GM12878 (cell line): Measurements from ENCODE around the gene C9orf72. TPM values are rescaled to one million over a fixed set of nuclear protein-coding genes. Genes with fewer than 3 reads are reported as not detected.

Experiments used
- ATAC-seq: fragments of 200-7000 bp; cut with Tn5 transposase; 3 replicates; pipeline ENCODE4 v1.9.1; 2020; ENCODE audit warnings: mild to moderate bottlenecking, moderate library complexity
- BruUV-seq: library from RNA; stranded (reverse); fragments of 400-500 nt; replicated peaks from 2 replicates; lab custom pipeline; 2021; lab: Mats Ljungman, UMichigan
- CTCF ChIA-PET: fragments of 300-600 bp; sonication (Branson Sonifier 250); formaldehyde crosslinking; extraction: SDS; loops from one replicate; lab custom pipeline; 2021; ENCODE audit warnings: inconsistent platforms; lab: Yijun Ruan, JAX
- POLR2A ChIA-PET: fragments of 350-600 bp; formaldehyde crosslinking; extraction: SDS; loops from one replicate; lab custom pipeline; 2021; ENCODE audit warnings: inconsistent platforms; lab: Charles Lee
- RAD21 ChIA-PET: fragments of 300-600 bp; sonication (Branson Sonifier 250); formaldehyde crosslinking; loops from one replicate; lab custom pipeline; 2023; ENCODE audit warnings: antibody characterized with exemption; ENCODE audit not compliant: unreplicated experiment; lab: Charles Lee
- SMC1A ChIA-PET: fragments of 300-600 bp; sonication (Branson Sonifier 250); formaldehyde crosslinking; loops from one replicate; lab custom pipeline; 2023; ENCODE audit not compliant: unreplicated experiment, uncharacterized antibody; lab: Charles Lee
- DNase-seq: peaks from one replicate; pipeline ENCODE4 v3.0.0-alpha.2; 2011; ENCODE audit warnings: low read depth, low spot score
- FAIRE-seq: peaks from 3 replicates; lab custom pipeline; 2011; peaks lifted over from hg19 to GRCh38; lab: Jason Lieb, UNC
- H2AFZ ChIP-seq: 2 replicates; pipeline ENCODE4 v1.6.0; 2011; ENCODE audit warnings: low read depth, low read length, control low read depth; ENCODE audit not compliant: control insufficient read depth
- H3K27ac ChIP-seq: 2 replicates; pipeline ENCODE4 v1.5.1; 2011; ENCODE audit warnings: control low read depth; ENCODE audit not compliant: control insufficient read depth, insufficient read depth
- H3K27me3 ChIP-seq, 2 experiments: replicated peaks in 1 of 2; 2 replicates each; pipeline versions ENCODE4 v1.6.0 to v1.6.1; 2011; ENCODE audit warnings: low read length in 1 of 2; ENCODE audit not compliant: control insufficient read depth in 2 of 2, insufficient read depth in 2 of 2
- H3K36me3 ChIP-seq, 2 experiments: 2 replicates each; pipeline ENCODE4 v1.5.1; 2011; ENCODE audit warnings: low read length in 1 of 2; ENCODE audit not compliant: control insufficient read depth in 2 of 2, insufficient read depth in 2 of 2
- H3K4me1 ChIP-seq: 2 replicates; pipeline ENCODE4 v1.6.1; 2011; ENCODE audit warnings: mild to moderate bottlenecking, low read length, moderate library complexity, mixed read lengths; ENCODE audit not compliant: control insufficient read depth, insufficient read depth
- H3K4me2 ChIP-seq: 2 replicates; pipeline ENCODE4 v1.6.0; 2011; ENCODE audit warnings: control low read depth; ENCODE audit not compliant: control insufficient read depth, insufficient read depth
- H3K4me3 ChIP-seq: fragments of 200-600 bp; sonication (generic); 2 replicates; pipeline ENCODE4 v1.5.1; 2016
- H3K79me2 ChIP-seq: 2 replicates; pipeline ENCODE4 v1.6.0; 2011; ENCODE audit warnings: low read length; ENCODE audit not compliant: control insufficient read depth, insufficient read depth
- H3K9ac ChIP-seq: 2 replicates; pipeline ENCODE4 v1.8.0; 2011; ENCODE audit warnings: low read length, control low read depth, mixed read lengths; ENCODE audit not compliant: control insufficient read depth, insufficient read depth
- H3K9me3 ChIP-seq: replicated peaks from 3 replicates; pipeline ENCODE4 v1.5.1; 2011; ENCODE audit warnings: mild to moderate bottlenecking, low read length; ENCODE audit not compliant: control insufficient read depth, insufficient read depth
- H4K20me1 ChIP-seq: 2 replicates; pipeline ENCODE4 v1.6.0; 2011; ENCODE audit not compliant: control insufficient read depth, insufficient read depth
- BMI1 ChIP-seq: fragments of 450-650 bp; IDR thresholded peaks from 2 replicates; pipeline ENCODE4 v1.6.1; 2016; ENCODE audit warnings: mild to moderate bottlenecking, moderate library complexity, borderline replicate concordance
- BRCA1 ChIP-seq: IDR thresholded peaks from 2 replicates; pipeline ENCODE4 v1.6.1; 2011; ENCODE audit warnings: low read depth, low read length, improper control_type of control experiment
- CBX3 ChIP-seq: fragments of 200-600 bp; sonication (generic); IDR thresholded peaks from 2 replicates; pipeline ENCODE4 v1.6.1; 2016; ENCODE audit warnings: low read depth, borderline replicate concordance
- HCFC1 ChIP-seq: fragments of 150-350 bp; IDR thresholded peaks from 2 replicates; pipeline ENCODE4 v1.6.1; 2014; ENCODE audit warnings: low read length
- MTA3 ChIP-seq: IDR thresholded peaks from 2 replicates; pipeline ENCODE4 v1.6.1; 2012; ENCODE audit warnings: low read length, inconsistent platforms, borderline replicate concordance
- NFIC ChIP-seq: IDR thresholded peaks from 2 replicates; pipeline ENCODE4 v1.6.1; 2012; ENCODE audit warnings: low read depth, mild to moderate bottlenecking, inconsistent platforms, low read length, moderate library complexity
- NR2F1 ChIP-seq: fragments of 450-650 bp; conservative IDR thresholded peaks from 2 replicates; pipeline ENCODE4 v1.6.1; 2017; ENCODE audit warnings: mild to moderate bottlenecking
- POLR2A ChIP-seq: IDR thresholded peaks from 2 replicates; pipeline ENCODE4 v1.6.1; 2011; ENCODE audit warnings: low read depth, mild to moderate bottlenecking, low read length
- RELB ChIP-seq: fragments of 450-650 bp; IDR thresholded peaks from 2 replicates; pipeline ENCODE4 v1.6.1; 2017; ENCODE audit warnings: low read depth, mild to moderate bottlenecking, moderate library complexity
- SMAD1 ChIP-seq: fragments of 450-650 bp; IDR thresholded peaks from 2 replicates; pipeline ENCODE4 v1.6.1; 2018; ENCODE audit warnings: mild to moderate bottlenecking, low read depth; ENCODE audit not compliant: partially characterized antibody
- ZNF274 ChIP-seq: IDR thresholded peaks from one replicate; pipeline ENCODE4 v1.8.0; 2011; ENCODE audit not compliant: insufficient read length, insufficient read depth
- WGBS: methylation state at CpG from one replicate; pipeline ENCODE4 v1.1.6; 2016; ENCODE audit warnings: low lambda C conversion rate; ENCODE audit not compliant: insufficient replicate concordance, insufficient coverage; ENCODE audit errors: missing lambda C conversion rate; 5-methylcytosine and 5-hydroxymethylcytosine counted together
- in situ Hi-C: fragments of 300-500 bp; cut with MboI; formaldehyde crosslinking; loops from 9 replicates; pipeline ENCODE4 v1.14.3; 2018; ENCODE audit warnings: mixed read lengths
- intact Hi-C: fragments of 100-400 bp; cut with micrococcal nuclease; formaldehyde crosslinking; loops from one replicate; pipeline ENCODE4 v1.14.2; 2022; ENCODE audit not compliant: unreplicated experiment
- polyA plus RNA-seq, 11 experiments: library from polyadenylated mRNA; depleted of rRNA in 4 of 11; unstranded in 6 of 11; stranded (reverse) in 5 of 11; fragments of >200 nt; fragmentation: Nextera tagmentation in 4 of 11; fragmentation: Illumina TruSeq in 1 of 11; extraction: Ambion mirVana in 4 of 11; extraction: Trizol in 1 of 11; gene quantifications; 1 replicate in 1 of 11; 2 replicates in 10 of 11; pipeline versions ENCODE4 v1.2.1 to v1.2.3, GENCODE V29; 2011 to 2016; ENCODE audit warnings: inconsistent platforms in 2 of 11, missing spikeins in 2 of 11, low read depth in 1 of 11
- total RNA-seq, 4 experiments: library from RNA; depleted of rRNA in 3 of 4; stranded (reverse); fragments of >200 nt in 3 of 4; fragmentation: Illumina TruSeq in 1 of 4; extraction: Trizol in 1 of 4; gene quantifications; 2 replicates each; pipeline versions ENCODE4 v1.2.1 to v1.2.3, GENCODE V29; 2013 to 2021
- TF ChIP-seq, protein P1 (sequence below), 3 experiments: IDR thresholded peaks in 2 of 3; conservative IDR thresholded peaks in 1 of 3; 2 replicates each; pipeline ENCODE4 v1.5.1; 2011; ENCODE audit warnings: low read depth in 3 of 3, low read length in 3 of 3, mild to moderate bottlenecking in 3 of 3, control low read depth in 2 of 3, moderate library complexity in 2 of 3, inconsistent platforms in 1 of 3, mixed read lengths in 1 of 3; ENCODE audit not compliant: control insufficient read depth in 2 of 3, insufficient read depth in 1 of 3; ENCODE audit errors: extremely low read depth in 1 of 3
- TF ChIP-seq, protein P2 (sequence below): fragments of 450-650 bp; IDR thresholded peaks from 2 replicates; pipeline ENCODE4 v1.6.1; 2018; ENCODE audit warnings: borderline replicate concordance, mild to moderate bottlenecking; ENCODE audit not compliant: partially characterized antibody

Gene C9orf72
- total and polyA plus RNA-seq, 10 of the 15 experiments (the other 5 are each of a cell fraction or from before 2014, with no cell fraction given) = 4.8 to 9.0 (median 6.4) TPM

DNA sequence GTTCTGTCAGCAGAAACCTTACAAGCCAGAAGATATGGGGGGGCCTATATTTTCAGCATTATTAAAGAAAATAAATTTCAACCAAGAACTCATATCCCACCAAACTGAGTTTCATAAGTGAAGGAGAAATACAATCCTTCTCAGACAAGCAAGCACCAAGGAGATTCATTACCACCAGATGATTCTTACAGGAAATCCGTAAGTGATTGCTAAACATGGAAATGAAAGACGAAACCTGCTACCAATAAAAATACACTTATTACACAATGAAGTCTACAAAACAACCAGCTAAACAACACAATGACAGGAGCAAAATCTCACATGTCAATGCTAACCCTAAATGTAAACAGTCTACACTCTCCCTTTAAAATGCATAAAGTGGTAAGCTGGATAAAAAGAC, 17.8 kb upstream of the C9orf72 start:
- H3K9me3 ChIP-seq = no peaks in the 10 kb centered on the region; the same call in 2 of the 3 replicates
- no peak overlapping the region for H3K4me2 ChIP-seq
- ChIA-PET CTCF (interaction anchor here (1.5 to 2.3 kb wide), 2 partner anchors 8 to 9 kb away, joined by 4 to 5 read pairs; no protein-coding TSS in a partner anchor), SMC1A (interaction anchor here (0.9 kb wide), 1 partner anchor 9 kb away, joined by 3 read pairs; no protein-coding TSS in a partner anchor), RAD21 (no interaction called here), POLR2A (no interaction called here)
- H3K4me3 ChIP-seq = no peak overlapping the region
- BruUV-seq = no TSS peak
- no peaks in the 10 kb centered on the region for H3K79me2 ChIP-seq
- TF ChIP-seq RELB = no peak
- no peak for TF ChIP-seq BRCA1
- TF ChIP-seq SMAD1 = no peak
- TF ChIP-seq BMI1 = no peak
- TF ChIP-seq POLR2A = no peak
- no peak for TF ChIP-seq ZNF274
- TF ChIP-seq, protein P1, sequence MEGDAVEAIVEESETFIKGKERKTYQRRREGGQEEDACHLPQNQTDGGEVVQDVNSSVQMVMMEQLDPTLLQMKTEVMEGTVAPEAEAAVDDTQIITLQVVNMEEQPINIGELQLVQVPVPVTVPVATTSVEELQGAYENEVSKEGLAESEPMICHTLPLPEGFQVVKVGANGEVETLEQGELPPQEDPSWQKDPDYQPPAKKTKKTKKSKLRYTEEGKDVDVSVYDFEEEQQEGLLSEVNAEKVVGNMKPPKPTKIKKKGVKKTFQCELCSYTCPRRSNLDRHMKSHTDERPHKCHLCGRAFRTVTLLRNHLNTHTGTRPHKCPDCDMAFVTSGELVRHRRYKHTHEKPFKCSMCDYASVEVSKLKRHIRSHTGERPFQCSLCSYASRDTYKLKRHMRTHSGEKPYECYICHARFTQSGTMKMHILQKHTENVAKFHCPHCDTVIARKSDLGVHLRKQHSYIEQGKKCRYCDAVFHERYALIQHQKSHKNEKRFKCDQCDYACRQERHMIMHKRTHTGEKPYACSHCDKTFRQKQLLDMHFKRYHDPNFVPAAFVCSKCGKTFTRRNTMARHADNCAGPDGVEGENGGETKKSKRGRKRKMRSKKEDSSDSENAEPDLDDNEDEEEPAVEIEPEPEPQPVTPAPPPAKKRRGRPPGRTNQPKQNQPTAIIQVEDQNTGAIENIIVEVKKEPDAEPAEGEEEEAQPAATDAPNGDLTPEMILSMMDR (IDR thresholded peaks at IDR 0.05 in 2 of 3, conservative IDR thresholded peaks at IDR 0.05 in 1 of 3; ENCODE audit: control insufficient read depth in 2 of 3, extremely low read depth in 1 of 3, insufficient read depth in 1 of 3, low read depth in 3 of 3, low read length in 3 of 3) = no peak
- no peak for TF ChIP-seq NFIC
- TF ChIP-seq HCFC1 = no peak
- TF ChIP-seq MTA3 = no peak
- no peak for TF ChIP-seq CBX3
- TF ChIP-seq NR2F1 = no peak
- TF ChIP-seq, protein P2, sequence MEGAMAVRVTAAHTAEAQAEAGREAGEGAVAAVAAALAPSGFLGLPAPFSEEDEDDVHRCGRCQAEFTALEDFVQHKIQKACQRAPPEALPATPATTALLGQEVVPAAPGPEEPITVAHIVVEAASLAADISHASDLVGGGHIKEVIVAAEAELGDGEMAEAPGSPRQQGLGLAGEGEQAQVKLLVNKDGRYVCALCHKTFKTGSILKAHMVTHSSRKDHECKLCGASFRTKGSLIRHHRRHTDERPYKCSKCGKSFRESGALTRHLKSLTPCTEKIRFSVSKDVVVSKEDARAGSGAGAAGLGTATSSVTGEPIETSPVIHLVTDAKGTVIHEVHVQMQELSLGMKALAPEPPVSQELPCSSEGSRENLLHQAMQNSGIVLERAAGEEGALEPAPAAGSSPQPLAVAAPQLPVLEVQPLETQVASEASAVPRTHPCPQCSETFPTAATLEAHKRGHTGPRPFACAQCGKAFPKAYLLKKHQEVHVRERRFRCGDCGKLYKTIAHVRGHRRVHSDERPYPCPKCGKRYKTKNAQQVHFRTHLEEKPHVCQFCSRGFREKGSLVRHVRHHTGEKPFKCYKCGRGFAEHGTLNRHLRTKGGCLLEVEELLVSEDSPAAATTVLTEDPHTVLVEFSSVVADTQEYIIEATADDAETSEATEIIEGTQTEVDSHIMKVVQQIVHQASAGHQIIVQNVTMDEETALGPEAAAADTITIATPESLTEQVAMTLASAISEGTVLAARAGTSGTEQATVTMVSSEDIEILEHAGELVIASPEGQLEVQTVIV = no peak
- no peaks in the 10 kb centered on the region for H3K27me3 ChIP-seq
- FAIRE-seq = no peak
- no peaks in the 10 kb centered on the region for H4K20me1 ChIP-seq
- no peak overlapping the region for H3K9ac ChIP-seq
- no peak overlapping the region for H3K27ac ChIP-seq
- ATAC-seq = no peak
- peaks cover 3% of the 10 kb centered on the region; the same call in 1 of the 2 replicates for H3K4me1 ChIP-seq
- no peak for DNase-seq
- intact Hi-C loops = no loop called here
- no peaks in the 10 kb centered on the region for H3K36me3 ChIP-seq
- in situ Hi-C loops = no loop called here
- H2AFZ ChIP-seq = no peak overlapping the region
- WGBS = 62% methylated on average over 2 of the region's 2 CpGs
